ENCODE data around the gene GCC2.
"Not testable (repeated sequence)": the region's sequence is repeated elsewhere in the genome, so short reads cannot be mapped to it uniquely, and the experiment has no call there.

Gene GCC2

DNA sequence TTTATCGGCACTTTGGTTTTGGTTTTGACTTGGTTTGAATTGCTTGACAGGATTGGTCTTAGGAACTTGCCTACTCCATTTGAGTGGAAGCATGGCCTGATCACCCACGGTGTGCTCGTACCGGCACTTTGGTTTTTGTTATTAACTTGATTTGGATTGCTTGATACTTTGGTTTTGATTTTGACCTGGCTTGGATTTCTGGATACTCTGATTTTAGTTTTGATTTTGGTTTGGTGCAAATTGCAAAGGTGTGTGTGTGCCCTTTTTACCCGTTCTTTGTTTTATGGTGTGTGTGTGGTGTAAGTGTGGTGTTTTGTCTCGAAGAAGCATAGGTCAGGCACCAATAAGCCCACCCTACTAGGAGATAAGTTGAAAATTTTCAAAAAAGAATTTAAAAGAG lies 75.7 kb downstream of the GCC2 start:
- not testable (repeated sequence) for DNase-seq

DNA sequence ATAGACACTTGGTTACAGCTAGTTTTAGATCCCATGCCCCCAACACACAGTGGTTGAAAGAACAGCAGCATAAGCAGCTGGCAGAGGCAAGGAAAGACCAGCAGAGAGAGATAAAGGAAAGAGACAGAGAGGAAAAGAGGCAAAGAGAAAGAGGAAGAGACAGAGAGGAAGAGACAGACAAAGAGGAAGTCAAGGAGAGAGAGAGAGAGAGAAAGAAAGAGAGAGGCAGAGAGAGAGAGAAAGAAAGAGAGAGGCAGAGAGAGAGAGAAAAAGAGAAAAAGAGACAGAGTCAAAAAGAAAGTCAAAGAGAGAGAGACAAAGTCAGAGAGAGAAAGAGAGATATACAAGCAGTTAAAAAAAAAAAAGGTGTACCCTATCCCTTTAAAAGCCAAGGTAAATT lies 76.3 kb downstream of the GCC2 start:
- not testable (repeated sequence) for DNase-seq

DNA sequence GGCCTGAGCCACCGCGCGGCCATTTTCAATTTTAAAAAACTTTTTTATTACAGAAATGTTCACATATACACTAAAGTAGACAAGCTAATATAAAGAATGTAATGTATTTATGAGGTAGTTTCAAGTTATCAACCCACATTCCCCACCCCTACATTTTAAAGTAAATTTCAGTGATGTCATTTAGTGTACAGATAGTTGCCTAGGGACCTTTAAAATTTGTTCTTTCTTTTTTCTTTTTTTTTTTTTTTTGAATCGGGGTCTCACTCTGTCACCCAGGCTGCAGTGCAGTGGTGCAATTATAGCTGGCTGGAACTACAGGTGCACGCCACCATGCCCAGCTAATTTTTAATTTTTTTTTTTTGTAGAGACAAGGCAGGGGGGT lies 82.7 kb downstream of the GCC2 start:
- no peak for DNase-seq

DNA sequence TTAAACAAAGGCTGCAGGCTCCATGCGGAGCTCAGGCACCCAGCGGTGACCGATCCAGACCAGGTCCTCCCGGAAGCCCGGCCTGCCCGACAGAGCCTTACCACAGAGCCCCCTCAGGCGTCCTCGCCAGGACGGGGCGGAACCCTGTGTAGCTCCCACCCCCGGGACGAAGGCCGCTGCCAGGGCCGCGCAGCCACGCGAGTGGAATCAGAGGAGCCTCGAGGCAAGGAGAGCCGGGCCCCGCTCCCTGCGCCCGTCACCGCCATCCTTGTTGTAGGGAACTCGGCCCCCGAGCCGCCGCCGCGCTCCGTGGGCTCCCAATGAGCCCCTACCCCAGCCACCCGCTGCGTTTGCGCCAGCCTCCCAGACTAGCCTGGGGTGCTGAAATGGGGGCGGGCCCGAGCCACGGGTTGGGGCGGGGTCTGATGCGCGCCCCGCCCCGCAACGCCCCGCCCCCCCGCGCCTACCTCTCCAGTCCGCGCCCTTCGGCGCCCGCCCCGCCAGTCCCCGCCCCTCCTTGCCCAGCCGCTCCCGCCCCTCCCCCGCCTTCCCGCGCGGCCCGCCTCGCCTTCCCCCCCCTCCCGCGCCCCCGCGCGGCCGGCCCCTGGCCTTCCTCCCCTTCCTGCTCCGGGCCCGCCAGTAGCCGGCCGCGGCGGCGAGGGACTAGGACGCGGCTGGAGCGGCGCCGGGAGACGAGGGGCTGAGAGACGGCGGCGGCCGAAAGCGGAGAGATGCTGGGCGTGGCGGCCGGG lies 85.0 kb downstream of the GCC2 start, which contains the start of gene LIMS1:
Gene LIMS1 (plus strand): TSS at position 639 of the 752 bp plus-strand sequence. CDS start 93 bp downstream, at position 732.
- peak; percentile 45 to 89 for DNase-seq

DNA sequence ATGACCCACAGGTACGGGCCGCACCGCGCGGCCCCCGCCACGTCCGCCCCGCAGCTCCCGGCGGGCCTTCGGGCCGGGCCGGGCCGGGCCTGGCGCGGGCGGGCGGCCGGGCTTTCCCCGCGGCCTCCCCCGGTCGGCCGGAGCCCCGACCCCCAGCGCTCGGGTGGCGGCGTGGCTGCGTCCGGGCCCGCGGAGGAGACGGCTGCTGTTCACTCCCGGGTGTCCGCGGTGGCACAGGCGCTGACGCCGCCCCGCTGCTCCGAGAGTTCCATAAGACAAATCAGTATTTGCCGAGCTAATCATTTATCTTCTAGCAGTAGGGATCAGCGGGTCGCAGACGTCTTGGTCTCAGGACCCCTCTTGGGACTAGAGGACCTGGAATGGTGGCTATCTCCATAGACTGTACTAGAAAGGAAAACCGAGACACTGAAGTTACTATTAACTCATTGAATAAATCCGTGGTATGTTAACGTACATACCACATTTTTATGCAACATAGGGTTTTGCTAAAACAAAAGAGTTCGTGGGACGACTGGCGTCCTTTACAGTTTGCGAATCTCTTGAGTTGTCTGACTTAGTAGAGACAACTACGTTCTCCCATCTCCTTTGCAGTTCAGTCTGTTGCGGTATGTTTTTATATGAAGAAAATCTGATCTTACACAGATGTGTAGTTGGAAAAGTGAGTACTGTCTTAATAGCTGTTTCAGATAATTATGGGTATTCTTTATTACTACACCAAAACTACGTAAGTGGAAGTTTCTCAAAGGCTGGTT lies 85.8 kb downstream of the GCC2 start:
- peak; percentile 22 to 35 for DNase-seq

DNA sequence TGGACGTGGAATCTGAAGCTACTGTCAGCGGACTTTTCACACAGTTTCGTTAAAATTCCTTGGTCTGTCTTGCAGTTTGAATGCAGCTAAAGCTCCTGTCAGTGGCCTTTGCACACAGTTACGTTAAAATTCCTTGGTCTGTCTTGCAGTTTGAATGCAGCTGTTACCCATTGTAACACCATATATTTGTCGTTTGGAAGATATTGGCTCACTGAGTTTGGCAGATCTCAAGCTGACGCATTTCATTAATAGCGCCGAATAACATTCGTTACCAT lies 86.3 kb downstream of the GCC2 start:
- DNase-seq: peak in 1 of 2 experiments; percentile 22

DNA sequence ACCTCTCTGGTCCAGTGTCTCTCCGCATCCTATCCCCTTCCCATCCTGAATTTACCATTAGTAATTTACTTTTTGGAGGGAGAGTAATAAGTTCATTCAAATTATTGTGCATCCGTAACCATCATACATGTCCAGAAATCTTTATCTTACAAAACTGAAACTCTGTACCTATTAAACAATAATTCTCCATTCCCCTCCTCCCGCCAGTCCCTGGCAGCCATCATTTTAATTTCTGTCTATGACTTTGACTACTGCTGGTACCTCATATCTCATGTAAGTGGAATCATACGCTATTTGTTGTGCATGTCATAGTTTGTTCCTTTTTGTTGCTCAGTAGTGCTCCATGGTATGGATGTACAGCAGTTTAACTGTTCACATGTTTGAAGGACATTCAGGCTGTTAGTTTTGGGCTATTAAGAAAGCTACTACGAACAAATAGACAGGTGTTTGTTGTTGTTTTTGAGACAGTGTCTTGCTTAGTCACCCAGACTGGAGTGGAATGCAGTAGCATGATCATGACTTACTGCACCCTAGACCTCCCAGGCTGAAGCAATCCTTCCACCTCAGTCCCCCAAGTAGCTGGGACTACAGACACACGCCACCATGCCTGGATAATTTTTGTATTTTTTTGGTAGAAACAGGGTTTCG lies 87.3 kb downstream of the GCC2 start:
- DNase-seq: no peak

DNA sequence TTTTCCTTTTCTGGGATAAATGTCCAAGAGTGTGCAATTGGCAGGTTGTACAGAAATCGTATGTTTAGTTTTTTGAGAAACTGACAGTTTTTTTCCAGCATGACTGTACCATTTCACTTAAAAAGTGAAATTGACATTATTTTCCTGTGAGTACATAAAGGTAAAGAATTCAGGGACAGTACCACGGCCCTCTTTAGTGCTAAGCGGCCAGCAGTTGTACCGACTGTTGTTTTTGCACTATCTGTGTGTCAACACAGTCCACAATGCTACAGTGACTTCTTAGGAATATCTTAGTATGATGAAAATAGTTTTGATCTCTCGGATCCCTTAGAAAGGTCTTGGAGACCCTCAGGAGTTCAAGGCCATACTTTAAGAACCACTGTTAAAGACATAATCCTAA lies 87.9 kb downstream of the GCC2 start:
- no peak for DNase-seq

DNA sequence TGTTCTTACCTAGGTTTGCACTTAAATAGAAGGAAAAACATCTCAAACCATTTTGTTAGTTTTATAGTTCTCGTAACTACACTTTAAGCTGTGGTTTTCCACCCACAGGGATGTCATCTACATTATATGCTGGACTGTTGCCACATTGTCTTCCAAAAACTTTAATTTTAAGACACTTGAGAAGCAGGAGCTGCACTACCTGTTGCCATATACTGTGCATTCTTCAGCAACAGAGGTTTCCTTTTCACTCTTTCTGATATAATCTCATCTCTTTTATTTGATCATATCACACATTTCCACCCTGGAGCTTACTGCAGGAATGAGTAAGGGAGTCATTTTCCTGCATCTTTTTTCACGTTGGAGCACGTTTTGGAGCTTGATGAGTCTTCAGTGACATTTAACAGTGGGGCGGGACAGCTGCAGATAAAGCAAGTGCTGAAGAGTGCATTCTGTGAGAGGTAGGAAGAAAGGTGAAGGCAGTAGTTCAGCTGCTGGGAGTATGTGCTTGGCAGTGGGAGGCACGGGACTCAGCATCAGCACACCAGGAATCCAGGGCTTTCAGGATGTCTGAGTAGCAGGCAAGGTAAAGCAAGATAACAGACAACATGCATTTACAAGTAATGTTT lies 89.1 kb downstream of the GCC2 start:
- DNase-seq: no peak

DNA sequence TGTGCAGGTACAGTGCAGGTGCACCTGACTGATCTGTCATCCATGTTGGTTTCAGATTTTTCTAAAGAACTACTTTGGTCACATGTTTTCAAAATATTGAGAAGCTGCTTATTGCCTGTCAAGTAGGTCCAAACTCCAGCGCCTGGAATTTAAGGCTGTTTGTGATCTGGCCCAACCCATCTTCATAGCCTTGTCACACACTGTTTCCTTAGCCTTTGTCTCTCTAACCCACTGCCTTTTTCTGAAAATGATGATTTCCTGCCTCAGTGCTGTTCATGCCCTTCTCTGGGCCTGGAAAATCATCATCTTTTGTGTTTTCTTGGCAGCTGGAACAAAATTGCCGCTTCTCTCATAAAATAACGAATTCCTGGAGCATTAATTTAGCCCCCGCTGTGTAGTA lies 92.4 kb downstream of the GCC2 start:
- no peak for DNase-seq

DNA sequence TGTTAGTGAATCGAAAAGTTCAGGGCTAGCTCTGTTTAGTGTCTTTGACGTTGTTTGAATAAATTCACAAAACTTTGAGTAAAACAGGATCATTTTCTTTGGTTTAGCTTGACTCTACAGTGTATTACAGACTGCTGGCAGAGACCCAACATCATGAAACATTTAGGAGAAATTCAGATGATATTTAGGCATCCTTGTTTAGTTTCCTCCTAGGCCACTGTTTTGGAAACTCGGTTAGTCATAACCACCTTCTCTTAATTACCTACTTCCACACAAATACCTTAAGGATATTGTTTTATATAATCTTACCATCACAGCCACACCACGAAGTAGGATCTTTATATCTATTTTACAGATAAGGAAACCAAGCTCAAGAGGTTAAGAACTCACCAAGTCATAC lies 93.1 kb downstream of the GCC2 start:
- no peak for DNase-seq

DNA sequence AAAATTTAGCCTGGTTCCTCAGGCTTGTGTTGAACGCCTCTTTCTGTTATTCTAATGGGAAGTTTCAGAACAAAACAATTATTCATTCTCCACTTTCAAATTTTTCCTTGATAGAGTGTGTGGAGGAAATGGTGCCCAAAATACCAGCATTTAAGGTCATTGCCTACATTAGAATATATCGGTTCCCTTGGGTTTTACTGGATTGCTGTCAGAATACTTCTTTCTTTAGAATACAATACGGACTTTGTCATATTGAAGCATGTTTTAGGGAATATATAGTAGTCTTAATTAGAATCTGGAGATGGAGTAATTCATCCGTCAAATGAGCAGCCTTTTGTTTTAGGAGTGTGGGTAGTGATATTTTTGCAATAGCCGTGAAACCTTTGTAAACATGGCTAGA lies 98.6 kb downstream of the GCC2 start:
- DNase-seq: no peak

DNA sequence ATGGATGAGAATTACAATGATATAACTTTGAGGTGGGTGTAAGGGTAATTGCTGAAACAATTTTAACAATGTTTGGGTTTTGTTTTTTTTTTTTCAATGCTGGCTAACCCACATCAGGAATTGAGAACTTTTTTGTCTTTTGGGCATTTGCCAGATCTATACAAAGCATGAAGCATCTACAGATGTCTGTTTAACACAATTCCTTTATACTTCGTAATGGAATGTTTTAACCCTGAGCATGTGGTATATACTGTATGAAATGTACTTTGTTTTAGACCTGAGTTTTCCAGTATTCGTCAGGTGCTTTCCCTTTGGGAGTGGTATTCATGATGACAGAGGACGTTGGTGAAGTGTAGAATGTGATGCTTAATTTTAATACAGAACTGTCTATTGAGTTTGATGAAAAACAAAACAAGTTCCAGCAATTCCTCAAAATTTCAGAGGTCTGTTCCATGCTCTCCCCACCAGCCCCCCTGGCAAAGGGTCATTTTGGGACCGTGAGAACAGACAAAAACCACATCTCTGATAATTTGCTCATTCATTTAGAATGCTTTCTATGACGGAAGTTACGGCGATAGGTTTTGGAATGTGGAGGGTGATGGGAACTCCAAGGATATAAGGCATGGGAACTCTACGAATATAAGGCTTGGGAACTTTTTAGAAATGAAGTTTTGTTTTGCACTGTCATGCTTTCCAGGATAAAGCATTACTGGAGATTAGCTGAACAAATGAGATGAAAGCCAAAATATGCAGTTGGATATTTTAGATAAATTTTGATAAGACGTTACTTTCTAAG lies 99.4 kb downstream of the GCC2 start:
- no peak for DNase-seq

DNA sequence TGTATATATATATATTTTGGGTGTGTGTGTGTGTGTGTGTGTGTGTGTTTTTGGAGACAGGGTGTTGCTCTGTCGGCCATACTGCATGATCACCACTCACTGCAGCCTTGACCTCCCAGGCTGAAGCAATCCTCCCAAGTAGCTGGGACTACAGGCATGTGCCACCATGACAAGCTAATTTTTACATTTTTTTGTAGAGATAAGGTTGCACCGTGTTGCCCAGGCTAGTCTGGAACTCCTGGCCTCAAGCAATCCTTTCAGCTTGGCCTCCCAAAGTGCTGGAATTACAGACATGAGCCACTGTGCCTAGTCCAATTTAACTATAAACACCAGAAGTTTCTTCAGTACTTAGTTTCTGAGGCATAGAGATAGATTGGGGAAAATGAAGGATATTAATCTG lies 103.6 kb downstream of the GCC2 start:
- DNase-seq: no peak

DNA sequence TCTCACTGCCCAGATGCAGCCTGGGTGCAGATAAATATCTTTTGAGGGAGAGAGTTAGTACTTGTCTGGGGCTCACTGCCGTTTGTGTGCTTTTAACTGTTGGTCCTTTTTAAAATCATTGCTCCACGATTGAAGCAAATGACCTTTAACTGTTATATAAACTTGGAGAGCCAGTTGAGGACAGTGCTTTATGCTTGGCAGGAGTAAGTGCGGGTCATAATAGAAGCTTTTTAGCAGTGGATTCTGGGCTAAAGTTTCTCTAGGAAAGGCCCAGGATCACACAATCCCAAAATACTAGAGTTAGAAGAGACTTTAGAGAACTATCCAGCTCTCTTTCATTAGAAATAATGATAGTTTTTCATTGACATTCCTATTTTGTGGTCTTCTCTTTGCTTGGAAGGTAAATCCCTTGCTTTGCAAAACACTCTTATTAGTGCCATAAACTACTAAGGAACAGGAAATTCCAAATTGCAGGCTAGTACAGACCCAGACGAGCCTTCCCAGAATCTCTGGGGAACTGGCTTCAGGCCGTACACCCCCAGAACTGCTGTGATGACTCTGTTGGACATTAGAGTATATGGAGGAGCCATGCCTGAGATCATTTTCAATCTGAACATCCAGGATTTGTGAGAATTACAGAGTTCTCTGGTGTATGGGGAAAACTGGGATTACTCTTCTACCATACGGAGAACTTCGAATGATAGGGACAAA lies 104.4 kb downstream of the GCC2 start:
- no peak for DNase-seq

DNA sequence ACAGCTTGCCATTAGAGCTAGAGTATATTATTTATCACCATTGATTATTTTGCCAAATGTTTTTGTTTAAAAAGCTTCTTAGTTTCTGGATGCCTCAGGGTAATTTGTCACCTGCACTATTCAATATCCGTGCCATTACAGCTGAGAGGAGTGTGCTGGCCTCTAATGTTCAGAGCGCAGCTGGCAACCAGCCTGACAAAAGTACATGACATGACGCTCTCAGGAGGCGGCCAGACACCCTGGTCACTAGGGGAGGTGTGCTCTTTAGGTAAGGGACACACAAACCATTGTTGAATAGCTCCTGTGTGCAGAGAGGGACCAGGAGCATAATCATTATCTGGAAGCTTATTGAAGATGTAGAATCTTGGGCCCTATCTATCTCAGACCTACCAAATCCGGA lies 105.5 kb downstream of the GCC2 start:
- DNase-seq: no peak

DNA sequence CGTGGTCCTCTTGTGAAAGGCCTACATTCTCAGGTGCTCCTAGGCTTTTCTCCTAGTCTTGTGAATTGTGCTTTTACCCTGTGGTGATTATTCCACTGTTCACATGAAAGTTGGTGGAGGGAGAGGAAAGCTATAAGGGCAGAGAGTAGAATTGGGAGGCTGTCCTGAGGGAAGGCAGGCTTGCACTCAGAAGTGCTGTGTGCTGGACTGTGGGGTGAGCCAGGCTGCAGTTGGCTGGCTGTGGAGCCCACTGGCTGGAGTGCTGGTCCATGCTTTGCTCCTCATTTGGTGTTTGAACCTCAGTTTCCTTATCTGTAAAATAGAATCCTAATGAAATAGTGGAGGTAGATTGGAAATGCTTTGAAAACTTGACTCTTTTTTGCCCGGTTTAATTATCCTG lies 106.6 kb downstream of the GCC2 start:
- no peak for DNase-seq

DNA sequence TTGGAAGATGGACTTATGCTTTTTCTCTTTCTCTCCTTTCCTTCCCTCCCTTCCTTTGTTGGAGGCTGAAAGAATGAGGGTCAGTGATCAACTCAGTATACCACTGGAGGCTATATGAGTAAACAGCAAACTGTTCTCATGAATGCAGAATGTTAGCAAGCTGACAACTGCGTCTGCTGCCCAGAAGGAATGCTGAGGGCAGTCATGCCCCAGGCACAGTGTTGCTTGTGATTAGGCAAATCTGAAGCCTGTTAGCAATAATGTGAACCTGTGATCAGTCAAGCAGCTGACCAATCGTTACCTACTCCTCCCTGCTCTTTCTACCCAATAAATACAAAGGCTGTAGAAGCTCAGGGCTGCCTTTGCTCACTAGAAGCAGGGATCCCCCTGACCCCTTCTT lies 107.6 kb downstream of the GCC2 start:
- not testable (repeated sequence) for DNase-seq

Measured in NCI-H446 (cell line).